OCI-LY1 (cell line): ENCODE measurements around the gene GLIPR1L1.

Experiments used
- H2AFZ ChIP-seq: fragments of 200-600 bp; sonication (generic), shearing (Covaris generic); 2 replicates; pipeline ENCODE4 v1.6.0; 2014; ENCODE audit warnings: antibody characterized with exemption, mild to moderate bottlenecking, low read length
- H3F3A ChIP-seq: fragments of 200-600 bp; sonication (generic), shearing (Covaris generic); 2 replicates; pipeline ENCODE4 v1.6.0; 2014; ENCODE audit warnings: mild to moderate bottlenecking, antibody characterized with exemption, low read length, moderate library complexity; ENCODE audit not compliant: insufficient read depth
- H3K27ac ChIP-seq: fragments of 200-600 bp; sonication (generic); 2 replicates; pipeline ENCODE4 v1.5.1; 2014; ENCODE audit warnings: low read length, mixed run types, mild to moderate bottlenecking, low read depth; ENCODE audit not compliant: poor library complexity, severe bottlenecking
- H3K27me3 ChIP-seq: fragments of 200-600 bp; sonication (generic); 2 replicates; pipeline ENCODE4 v1.6.0; 2014; ENCODE audit warnings: antibody characterized with exemption, mild to moderate bottlenecking, low read length, moderate library complexity; ENCODE audit not compliant: insufficient read depth
- H3K36me3 ChIP-seq: fragments of 200-600 bp; sonication (generic); 2 replicates; pipeline ENCODE4 v1.6.1; 2014; ENCODE audit warnings: mild to moderate bottlenecking, antibody characterized with exemption, low read length, moderate library complexity, mixed read lengths; ENCODE audit not compliant: insufficient read depth
- H3K4me1 ChIP-seq: fragments of 200-600 bp; sonication (generic); 2 replicates; pipeline ENCODE4 v1.5.1; 2014; ENCODE audit warnings: mild to moderate bottlenecking, low read length, moderate library complexity; ENCODE audit not compliant: insufficient read depth, severe bottlenecking
- H3K4me2 ChIP-seq: fragments of 200-600 bp; sonication (generic), shearing (Covaris generic); 2 replicates; pipeline ENCODE4 v1.6.1; 2014; ENCODE audit warnings: low read length
- H3K4me3 ChIP-seq: fragments of 200-600 bp; sonication (generic); 2 replicates; pipeline ENCODE4 v1.5.1; 2014; ENCODE audit warnings: low read length, low read depth, mild to moderate bottlenecking, mixed read lengths; ENCODE audit not compliant: poor library complexity, severe bottlenecking
- H3K79me2 ChIP-seq: fragments of 200-600 bp; shearing (Covaris generic); 2 replicates; pipeline ENCODE4 v1.6.1; 2016; ENCODE audit warnings: mixed run types, low read length, mixed read lengths; ENCODE audit not compliant: insufficient read depth
- H3K9ac ChIP-seq: fragments of 200-600 bp; sonication (generic), shearing (Covaris generic); 2 replicates; pipeline ENCODE4 v1.6.1; 2014; ENCODE audit warnings: mild to moderate bottlenecking, low read length, mixed read lengths
- H3K9me2 ChIP-seq: fragments of 200-600 bp; sonication (generic), shearing (Covaris generic); 2 replicates; pipeline ENCODE4 v1.6.1; 2014; ENCODE audit warnings: low read depth, mild to moderate bottlenecking, low read length, mixed read lengths
- H3K9me3 ChIP-seq: fragments of 200-600 bp; shearing (Covaris generic); 2 replicates; pipeline ENCODE4 v1.6.1; 2014; ENCODE audit warnings: low read length, mixed read lengths
- H4K20me1 ChIP-seq: fragments of 200-600 bp; sonication (generic), shearing (Covaris generic); 2 replicates; pipeline ENCODE4 v1.6.0; 2016; ENCODE audit warnings: mild to moderate bottlenecking, low read length; ENCODE audit not compliant: insufficient read depth
- CTCF ChIP-seq: fragments of 200-600 bp; sonication (generic), shearing (Covaris generic); IDR thresholded peaks from 2 replicates; pipeline ENCODE4 v1.5.1; 2017; ENCODE audit warnings: mild to moderate bottlenecking, antibody characterized with exemption, low read length, moderate library complexity, mixed read lengths
- EZH2 ChIP-seq: fragments of 200-600 bp; sonication (generic), shearing (Covaris generic); IDR thresholded peaks from 2 replicates; pipeline ENCODE4 v1.8.0; 2017; ENCODE audit warnings: borderline replicate concordance, mixed run types, mild to moderate bottlenecking, antibody characterized with exemption, low read length, moderate library complexity, mixed read lengths

GLIPR1L1 gene

GRCh38 chr12:75291014-75291413, 43.5 kb upstream of the GLIPR1L1 start:
- H3K4me2 ChIP-seq: no peak overlapping the region
- no peaks in the 10 kb centered on the region for H3K36me3 ChIP-seq
- H3K9ac ChIP-seq: no peak overlapping the region
- no peaks in the 10 kb centered on the region for H3F3A ChIP-seq
- TF ChIP-seq CTCF (no peak), EZH2 (no peak)
- H3K4me3 ChIP-seq: no peak overlapping the region
- H3K79me2 ChIP-seq: no peaks in the 10 kb centered on the region
- H3K27me3 ChIP-seq: no peaks in the 10 kb centered on the region
- H3K9me2 ChIP-seq: no peaks in the 10 kb centered on the region
- H3K4me1 ChIP-seq: no peaks in the 10 kb centered on the region
- H3K9me3 ChIP-seq: no peaks in the 10 kb centered on the region
- H4K20me1 ChIP-seq: no peaks in the 10 kb centered on the region
- no peak overlapping the region for H2AFZ ChIP-seq
- H3K27ac ChIP-seq: no peak overlapping the region

GRCh38 chr12:75294336-75294735, 40.1 kb upstream of the GLIPR1L1 start:
- Histone ChIP-seq H3K4me3 (no peak overlapping the region), H3F3A (no peaks in the 10 kb centered on the region), H3K9me2 (no peaks in the 10 kb centered on the region), H3K9me3 (no peaks in the 10 kb centered on the region), H3K79me2 (no peaks in the 10 kb centered on the region), H3K27ac (no peak overlapping the region), H3K9ac (no peak overlapping the region), H2AFZ (no peak overlapping the region), H3K27me3 (no peaks in the 10 kb centered on the region), H3K4me2 (no peak overlapping the region), H4K20me1 (no peaks in the 10 kb centered on the region), H3K36me3 (no peaks in the 10 kb centered on the region), H3K4me1 (no peaks in the 10 kb centered on the region)
- TF ChIP-seq CTCF (no peak), EZH2 (no peak)

GRCh38 chr12:75294797-75295196, 39.7 kb upstream of the GLIPR1L1 start:
- no peak overlapping the region for H3K4me3 ChIP-seq
- H3K9me3 ChIP-seq: no peaks in the 10 kb centered on the region
- no peak overlapping the region for H3K9ac ChIP-seq
- no peak overlapping the region for H3K4me2 ChIP-seq
- H2AFZ ChIP-seq: no peak overlapping the region
- no peaks in the 10 kb centered on the region for H3K36me3 ChIP-seq
- no peak overlapping the region for H3K27ac ChIP-seq
- no peaks in the 10 kb centered on the region for H3K9me2 ChIP-seq
- no peaks in the 10 kb centered on the region for H3K79me2 ChIP-seq
- H3F3A ChIP-seq: no peaks in the 10 kb centered on the region
- no peaks in the 10 kb centered on the region for H3K27me3 ChIP-seq
- TF ChIP-seq EZH2: no peak
- no peak for TF ChIP-seq CTCF
- no peaks in the 10 kb centered on the region for H3K4me1 ChIP-seq
- no peaks in the 10 kb centered on the region for H4K20me1 ChIP-seq
